ENCODE results near the gene EHD4. TPM values are rescaled to one million over a fixed set of nuclear protein-coding genes. Genes with fewer than 3 reads are reported as not detected.

The EHD4 gene
- total RNA-seq, 1 donor from 2014 or later: 20.9 TPM

GRCh38 chr15:41995476-41995855, 23.1 kb upstream of the EHD4 start:
- Mint-ChIP-seq H3K36me3 (ENCODE audit: unreplicated experiment) (no peaks in the 10 kb centered on the region), H3K9me3 (ENCODE audit: unreplicated experiment) (no peaks in the 10 kb centered on the region), H3K27ac (ENCODE audit: unreplicated experiment) (no peak overlapping the region), H3K4me3 (ENCODE audit: unreplicated experiment) (no peak overlapping the region), H3K4me1 (ENCODE audit: unreplicated experiment) (no peaks in the 10 kb centered on the region), H3K27me3 (ENCODE audit: unreplicated experiment) (peaks cover 18% of the 10 kb centered on the region)
- DNase-seq (ENCODE audit: extremely low spot score, unreplicated experiment): no peak
- TF ChIP-seq, protein P1, sequence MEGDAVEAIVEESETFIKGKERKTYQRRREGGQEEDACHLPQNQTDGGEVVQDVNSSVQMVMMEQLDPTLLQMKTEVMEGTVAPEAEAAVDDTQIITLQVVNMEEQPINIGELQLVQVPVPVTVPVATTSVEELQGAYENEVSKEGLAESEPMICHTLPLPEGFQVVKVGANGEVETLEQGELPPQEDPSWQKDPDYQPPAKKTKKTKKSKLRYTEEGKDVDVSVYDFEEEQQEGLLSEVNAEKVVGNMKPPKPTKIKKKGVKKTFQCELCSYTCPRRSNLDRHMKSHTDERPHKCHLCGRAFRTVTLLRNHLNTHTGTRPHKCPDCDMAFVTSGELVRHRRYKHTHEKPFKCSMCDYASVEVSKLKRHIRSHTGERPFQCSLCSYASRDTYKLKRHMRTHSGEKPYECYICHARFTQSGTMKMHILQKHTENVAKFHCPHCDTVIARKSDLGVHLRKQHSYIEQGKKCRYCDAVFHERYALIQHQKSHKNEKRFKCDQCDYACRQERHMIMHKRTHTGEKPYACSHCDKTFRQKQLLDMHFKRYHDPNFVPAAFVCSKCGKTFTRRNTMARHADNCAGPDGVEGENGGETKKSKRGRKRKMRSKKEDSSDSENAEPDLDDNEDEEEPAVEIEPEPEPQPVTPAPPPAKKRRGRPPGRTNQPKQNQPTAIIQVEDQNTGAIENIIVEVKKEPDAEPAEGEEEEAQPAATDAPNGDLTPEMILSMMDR (IDR thresholded peaks at IDR 0.05): no peak

- TF ChIP-seq, protein P1 (IDR thresholded peaks at IDR 0.05): no peak
- H3K27ac Mint-ChIP-seq (ENCODE audit: unreplicated experiment): no peak overlapping the region
- no peaks in the 10 kb centered on the region for H3K36me3 Mint-ChIP-seq (ENCODE audit: unreplicated experiment)
- H3K4me3 Mint-ChIP-seq (ENCODE audit: unreplicated experiment): no peak overlapping the region
- no peaks in the 10 kb centered on the region for H3K4me1 Mint-ChIP-seq (ENCODE audit: unreplicated experiment)
- H3K9me3 Mint-ChIP-seq (ENCODE audit: unreplicated experiment): no peaks in the 10 kb centered on the region
- H3K27me3 Mint-ChIP-seq (ENCODE audit: unreplicated experiment): peaks cover 18% of the 10 kb centered on the region
- no peak for DNase-seq (ENCODE audit: extremely low spot score, unreplicated experiment)
Measured at GRCh38 chr15:41994772-41995475, 22.6 kb upstream of the EHD4 start.

- H3K36me3 Mint-ChIP-seq (ENCODE audit: unreplicated experiment): no peaks in the 10 kb centered on the region
- H3K9me3 Mint-ChIP-seq (ENCODE audit: unreplicated experiment): no peaks in the 10 kb centered on the region
- no peak overlapping the region for H3K4me3 Mint-ChIP-seq (ENCODE audit: unreplicated experiment)
Measured at GRCh38 chr15:41994171-41994650, 21.9 kb upstream of the EHD4 start.

GRCh38 chr15:41993472-41994170, 21.3 kb upstream of the EHD4 start:
- H3K4me1 Mint-ChIP-seq (ENCODE audit: unreplicated experiment): no peaks in the 10 kb centered on the region
- TF ChIP-seq, protein P1 (IDR thresholded peaks at IDR 0.05): no peak
- no peaks in the 10 kb centered on the region for H3K36me3 Mint-ChIP-seq (ENCODE audit: unreplicated experiment)
- DNase-seq (ENCODE audit: extremely low spot score, unreplicated experiment): no peak
- no peak overlapping the region for H3K4me3 Mint-ChIP-seq (ENCODE audit: unreplicated experiment)
- H3K27me3 Mint-ChIP-seq (ENCODE audit: unreplicated experiment): peaks cover 10% of the 10 kb centered on the region
- H3K9me3 Mint-ChIP-seq (ENCODE audit: unreplicated experiment): no peaks in the 10 kb centered on the region
- no peak overlapping the region for H3K27ac Mint-ChIP-seq (ENCODE audit: unreplicated experiment)

More at GRCh38 chr15:41994171-41994650, 21.9 kb upstream of the EHD4 start:
- TF ChIP-seq, protein P1 (IDR thresholded peaks at IDR 0.05): no peak
- H3K27ac Mint-ChIP-seq (ENCODE audit: unreplicated experiment): no peak overlapping the region
- no peaks in the 10 kb centered on the region for H3K4me1 Mint-ChIP-seq (ENCODE audit: unreplicated experiment)
- H3K27me3 Mint-ChIP-seq (ENCODE audit: unreplicated experiment): peaks cover 12% of the 10 kb centered on the region
- DNase-seq (ENCODE audit: extremely low spot score, unreplicated experiment): no peak

- TF ChIP-seq, protein P1 (IDR thresholded peaks at IDR 0.05): no peak
- H3K27me3 Mint-ChIP-seq (ENCODE audit: unreplicated experiment): peaks cover 6% of the 10 kb centered on the region
- no peak overlapping the region for H3K4me3 Mint-ChIP-seq (ENCODE audit: unreplicated experiment)
- no peaks in the 10 kb centered on the region for H3K36me3 Mint-ChIP-seq (ENCODE audit: unreplicated experiment)
- no peaks in the 10 kb centered on the region for H3K9me3 Mint-ChIP-seq (ENCODE audit: unreplicated experiment)
- no peak for DNase-seq (ENCODE audit: extremely low spot score, unreplicated experiment)
- no peaks in the 10 kb centered on the region for H3K4me1 Mint-ChIP-seq (ENCODE audit: unreplicated experiment)
- H3K27ac Mint-ChIP-seq (ENCODE audit: unreplicated experiment): no peak overlapping the region
Measured at GRCh38 chr15:41992803-41993190, 20.4 kb upstream of the EHD4 start.

Measured in osteocyte (in vitro differentiated cells).